GM12865 (cell line): ENCODE measurements around the gene NDRG2.

Experiments used
- DNase-seq: peaks from one replicate; pipeline ENCODE4 v3.0.0; 2010; ENCODE audit warnings: low read depth
- H3K4me3 ChIP-seq: 2 replicates; pipeline ENCODE4 v1.5.1; 2011; ENCODE audit warnings: mild to moderate bottlenecking, low read depth, low read length, control low read depth
- TF ChIP-seq, protein P1 (sequence below): IDR thresholded peaks from 2 replicates; pipeline ENCODE4 v1.5.1; 2011; ENCODE audit warnings: low read length, control low read depth, low read depth, inconsistent platforms; ENCODE audit not compliant: insufficient read depth; ENCODE audit errors: missing control alignments

The NDRG2 gene

GRCh38 chr14:21060614-21061346 lies 35.9 kb upstream of the NDRG2 start:
- no peak overlapping the region for H3K4me3 ChIP-seq
- DNase-seq = no peak
- TF ChIP-seq, protein P1, sequence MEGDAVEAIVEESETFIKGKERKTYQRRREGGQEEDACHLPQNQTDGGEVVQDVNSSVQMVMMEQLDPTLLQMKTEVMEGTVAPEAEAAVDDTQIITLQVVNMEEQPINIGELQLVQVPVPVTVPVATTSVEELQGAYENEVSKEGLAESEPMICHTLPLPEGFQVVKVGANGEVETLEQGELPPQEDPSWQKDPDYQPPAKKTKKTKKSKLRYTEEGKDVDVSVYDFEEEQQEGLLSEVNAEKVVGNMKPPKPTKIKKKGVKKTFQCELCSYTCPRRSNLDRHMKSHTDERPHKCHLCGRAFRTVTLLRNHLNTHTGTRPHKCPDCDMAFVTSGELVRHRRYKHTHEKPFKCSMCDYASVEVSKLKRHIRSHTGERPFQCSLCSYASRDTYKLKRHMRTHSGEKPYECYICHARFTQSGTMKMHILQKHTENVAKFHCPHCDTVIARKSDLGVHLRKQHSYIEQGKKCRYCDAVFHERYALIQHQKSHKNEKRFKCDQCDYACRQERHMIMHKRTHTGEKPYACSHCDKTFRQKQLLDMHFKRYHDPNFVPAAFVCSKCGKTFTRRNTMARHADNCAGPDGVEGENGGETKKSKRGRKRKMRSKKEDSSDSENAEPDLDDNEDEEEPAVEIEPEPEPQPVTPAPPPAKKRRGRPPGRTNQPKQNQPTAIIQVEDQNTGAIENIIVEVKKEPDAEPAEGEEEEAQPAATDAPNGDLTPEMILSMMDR = no peak

DNA sequence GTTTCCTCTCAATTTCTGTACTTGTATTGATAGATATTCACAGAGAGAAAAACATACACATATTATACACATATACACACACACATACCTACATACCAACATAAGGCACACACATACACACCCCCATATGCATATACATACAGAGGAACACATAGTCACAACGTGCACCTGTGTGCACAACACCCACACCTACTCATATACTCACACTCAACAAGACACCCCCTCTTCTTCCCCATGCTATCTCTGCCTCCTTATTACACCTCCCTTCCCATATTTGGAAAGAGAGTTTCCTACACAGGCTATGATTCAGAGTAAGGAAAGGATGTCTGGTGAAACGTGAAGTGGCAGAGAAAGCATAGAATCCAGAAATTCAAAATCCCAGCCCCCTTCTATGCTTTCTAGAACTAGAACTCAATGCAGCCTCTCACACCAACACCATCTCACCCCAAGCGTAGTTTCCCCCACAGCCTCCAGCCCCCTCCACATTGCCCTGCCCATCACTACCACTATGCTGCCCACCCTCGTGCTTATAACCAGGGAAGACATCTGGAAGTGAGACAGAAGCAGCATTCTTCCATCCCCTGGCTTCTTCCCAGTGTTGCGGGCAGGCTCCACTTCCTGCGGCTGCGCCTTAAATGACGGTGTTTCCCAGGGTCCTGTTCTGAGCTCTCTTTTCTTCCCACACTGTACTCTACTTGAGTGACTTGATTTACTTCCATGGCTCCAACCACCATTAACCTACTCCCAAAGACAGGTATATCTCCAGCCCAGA lies 35.2 kb upstream of the NDRG2 start:
- no peak for DNase-seq
- TF ChIP-seq, protein P1 = no peak
- no peak overlapping the region for H3K4me3 ChIP-seq

GRCh38 chr14:21058903-21059302 lies 34.0 kb upstream of the NDRG2 start:
- TF ChIP-seq, protein P1 = no peak
- no peak for DNase-seq
- no peak overlapping the region for H3K4me3 ChIP-seq

DNA sequence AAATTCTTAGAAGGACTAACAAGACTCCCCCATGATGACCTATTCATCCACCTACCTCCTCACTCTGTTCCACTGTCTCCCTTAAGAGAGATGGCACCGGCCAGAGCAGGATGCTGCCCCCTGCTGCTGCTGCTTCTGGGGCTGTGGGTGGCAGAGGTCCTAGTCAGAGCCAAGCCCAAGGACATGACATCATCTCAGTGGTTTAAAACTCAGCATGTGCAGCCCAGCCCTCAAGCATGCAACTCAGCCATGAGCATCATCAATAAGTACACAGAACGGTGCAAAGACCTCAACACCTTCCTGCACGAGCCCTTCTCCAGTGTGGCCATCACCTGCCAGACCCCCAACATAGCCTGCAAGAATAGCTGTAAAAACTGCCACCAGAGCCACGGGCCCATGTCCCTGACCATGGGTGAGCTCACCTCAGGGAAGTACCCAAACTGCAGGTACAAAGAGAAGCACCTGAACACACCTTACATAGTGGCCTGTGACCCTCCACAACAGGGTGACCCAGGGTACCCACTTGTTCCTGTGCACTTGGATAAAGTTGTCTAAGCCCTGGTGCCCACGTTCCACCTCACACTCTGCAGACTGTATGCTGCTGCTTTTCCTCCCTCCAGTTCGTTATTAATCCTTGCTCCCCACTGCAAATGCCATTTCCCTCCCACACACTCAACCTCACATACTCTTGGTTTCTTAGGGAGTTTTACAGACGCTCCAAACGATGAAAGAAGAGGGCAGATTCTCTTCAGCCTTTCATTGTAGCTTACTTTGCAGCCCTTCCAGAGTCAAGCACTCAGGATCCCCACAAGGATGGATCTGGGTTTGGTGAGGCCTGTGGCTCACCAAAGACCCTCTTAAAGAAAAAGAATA lies 33.2 kb upstream of the NDRG2 start, which contains the start of gene RNASE8:
Gene RNASE8, plus strand, starts transcription at position 20 of the 873 bp plus-strand sequence. Its CDS starts 71 bp downstream, at position 91.
- TF ChIP-seq, protein P1 = no peak
- no peak within 1 kb of the TSS for H3K4me3 ChIP-seq
- DNase-seq = no peak

GRCh38 chr14:21056520-21057163 lies 31.8 kb upstream of the NDRG2 start:
- H3K4me3 ChIP-seq = no peak overlapping the region
- TF ChIP-seq, protein P1 = no peak
- DNase-seq = no peak

- no peak for DNase-seq
- no peak overlapping the region for H3K4me3 ChIP-seq
- TF ChIP-seq, protein P1 = no peak
Observed at GRCh38 chr14:21055432-21056117, 30.7 kb upstream of the NDRG2 start.
